Measurements from ENCODE around the gene WRAP73.

- TF ChIP-seq POLR2AphosphoS5 (IDR thresholded peaks at IDR 0.05; ENCODE audit: insufficient read depth in 1 of 2, low read depth in 1 of 2) = no peak
- TF ChIP-seq CTCF (IDR thresholded peaks at IDR 0.05) = no peak
Observed at GRCh38 chr1:3607703-3608065, 42.2 kb downstream of the WRAP73 start.
